Transverse colon (tissue), 4 donors: ENCODE results near the gene RAVER1. TPM values are rescaled to one million over a fixed set of nuclear protein-coding genes. Genes with fewer than 3 reads are reported as not detected.

Experiments used
- DNase-seq: peaks from one replicate; pipeline ENCODE4 v3.0.0-alpha.2; 2019
- H3K27ac ChIP-seq, 4 donors: fragments of 200-600 bp; sonication (generic); 2 replicates each; pipeline ENCODE4 v1.5.1; 2016 to 2018; ENCODE audit warnings: inconsistent platforms in 4 of 4
- H3K27me3 ChIP-seq: fragments of 200-600 bp; sonication (generic); 2 replicates; pipeline ENCODE4 v1.5.1; 2017; ENCODE audit warnings: inconsistent platforms
- H3K36me3 ChIP-seq, 4 donors: fragments of 200-600 bp; sonication (generic); 2 replicates each; pipeline ENCODE4 v1.5.1; 2017 to 2019; ENCODE audit warnings: inconsistent platforms in 4 of 4
- H3K4me1 ChIP-seq, 4 donors: fragments of 200-600 bp; sonication (generic); 2 replicates each; pipeline ENCODE4 v1.5.1; 2017 to 2020; ENCODE audit warnings: inconsistent platforms in 4 of 4
- H3K4me3 ChIP-seq, 4 donors: fragments of 200-600 bp; sonication (generic); 1 replicate in 1 of 4; 2 replicates in 3 of 4; pipeline versions ENCODE4 v1.5.1 to v1.6.1; 2017 to 2019; ENCODE audit warnings: inconsistent platforms in 4 of 4
- H3K9me3 ChIP-seq, 2 donors: fragments of 200-600 bp; sonication (generic); 2 replicates each; pipeline ENCODE4 v1.5.1; 2017 to 2019; ENCODE audit warnings: inconsistent platforms in 2 of 2
- CTCF ChIP-seq, 5 experiments: fragments of 200-600 bp in 3 of 5; fragments of 450-650 bp in 2 of 5; sonication (generic) in 3 of 5; IDR thresholded peaks; 1 replicate in 2 of 5; 2 replicates in 3 of 5; pipeline ENCODE4 v1.5.1; 2016 to 2017; ENCODE audit warnings: antibody characterized with exemption in 5 of 5, inconsistent platforms in 3 of 5, mild to moderate bottlenecking in 2 of 5, moderate library complexity in 1 of 5
- EP300 ChIP-seq: sonication (generic); formaldehyde crosslinking; IDR thresholded peaks from one replicate; pipeline ENCODE4 v1.6.1; 2017; ENCODE audit warnings: antibody characterized with exemption, low read depth
- POLR2A ChIP-seq: fragments of 450-650 bp; IDR thresholded peaks from one replicate; pipeline ENCODE4 v1.6.1; 2016; ENCODE audit warnings: antibody characterized with exemption, mild to moderate bottlenecking, moderate library complexity
- POLR2AphosphoS5 ChIP-seq, 3 donors: sonication (generic); formaldehyde crosslinking; IDR thresholded peaks; one replicate each; pipeline ENCODE4 v1.6.1; 2016; ENCODE audit warnings: antibody characterized with exemption in 3 of 3
- WGBS, 2 donors: methylation state at CpG; one replicate each; pipeline ENCODE4 v1.1.5; 2018; ENCODE audit warnings: low coverage in 1 of 2; 5-methylcytosine and 5-hydroxymethylcytosine counted together
- in situ Hi-C, 4 donors: fragments of 200-750 bp; cut with MboI; loops; one replicate each; pipeline versions ENCODE4 v1.15.0 to v1.15.1; 2017; ENCODE audit warnings: low sequenced_read_pairs in 3 of 4, low pct_ligation_motif_present in 1 of 4, low pct_unique_long_range_greater_than_20kb in 1 of 4
- intact Hi-C: fragments of 100-400 bp; cut with DNase I; formaldehyde crosslinking; loops from one replicate; pipeline ENCODE4 v1.15.1; 2023; ENCODE audit warnings: low total_unique reads
- total RNA-seq, 4 donors: library from RNA; depleted of rRNA; stranded (reverse); fragments of >200 nt; gene quantifications; one replicate each; pipeline ENCODE4 v1.1.0, GENCODE V29; 2016

The RAVER1 gene
- total RNA-seq, 4 donors from 2014 or later, result 35.0 to 39.6 (median 38.6) TPM

- Histone ChIP-seq H3K9me3 (no peaks in the 10 kb centered on the region), H3K27me3 (no peaks in the 10 kb centered on the region), H3K4me3 (no peak overlapping the region), H3K27ac (no peak overlapping the region), H3K36me3 (peaks cover 0 to 24% (median 0%) of the 10 kb centered on the region in 4 donors), H3K4me1 (peaks cover 9 to 31% (median 30%) of the 10 kb centered on the region in 4 donors)
- TF ChIP-seq POLR2A, result no peak
- TF ChIP-seq POLR2AphosphoS5 (IDR thresholded peaks at IDR 0.05), result no peak
- no peak for TF ChIP-seq EP300
- no peak for TF ChIP-seq CTCF (IDR thresholded peaks at IDR 0.05)
- intact Hi-C loops (no loop called here), in situ Hi-C loops (no loop called here)
- WGBS, 2 donors, result 62 to 97% methylated on average over 5 to 14 of the region's 15 CpGs
- DNase-seq, result no peak
Measured at GRCh38 chr19:10317857-10318462, 15.4 kb downstream of the RAVER1 start.

GRCh38 chr19:10317045-10317856 lies 16.1 kb downstream of the RAVER1 start:
- WGBS, 2 donors, result 84 to 87% methylated on average over 11 to 28 of the region's 29 CpGs
- DNase-seq, result no peak
- Histone ChIP-seq H3K36me3 (peaks cover 0 to 21% (median 0%) of the 10 kb centered on the region in 4 donors), H3K27ac (no peak overlapping the region), H3K4me3 (no peak overlapping the region), H3K27me3 (no peaks in the 10 kb centered on the region), H3K4me1 (peaks cover 9 to 25% (median 23%) of the 10 kb centered on the region in 4 donors), H3K9me3 (no peaks in the 10 kb centered on the region)
- TF ChIP-seq CTCF (IDR thresholded peaks at IDR 0.05) (no peak), POLR2AphosphoS5 (IDR thresholded peaks at IDR 0.05) (no peak), EP300 (no peak), POLR2A (no peak)
- intact Hi-C loops (no loop called here), in situ Hi-C loops (no loop called here)

GRCh38 chr19:10316229-10317044 lies 16.9 kb downstream of the RAVER1 start:
- H3K4me1 ChIP-seq, result peaks cover 6 to 22% (median 20%) of the 10 kb centered on the region in 4 donors
- H3K27ac ChIP-seq, result peak overlapping the region; percentile 27 to 77 (median 74)
- TF ChIP-seq CTCF (IDR thresholded peaks at IDR 0.05), result no peak
- no peak for TF ChIP-seq POLR2AphosphoS5 (IDR thresholded peaks at IDR 0.05)
- no peak for TF ChIP-seq EP300
- TF ChIP-seq POLR2A, result no peak
- no peak for DNase-seq
- 67 to 68% methylated on average over 3 to 19 of the region's 19 CpGs for WGBS, 2 donors
- H3K9me3 ChIP-seq, result no peaks in the 10 kb centered on the region
- intact Hi-C loops, result no loop called here
- H3K36me3 ChIP-seq, result peaks cover 0 to 20% (median 0%) of the 10 kb centered on the region in 4 donors
- peak overlapping the region in 1 of 4 donors; percentile 82 for H3K4me3 ChIP-seq
- in situ Hi-C loops, result no loop called here
- no peaks in the 10 kb centered on the region for H3K27me3 ChIP-seq
